D721Med (cell line): ENCODE measurements around the gene TRIM45.

ENCODE experiments used
- DNase-seq: peaks from one replicate; pipeline ENCODE4 v3.0.0; 2011; ENCODE audit warnings: low spot score; ENCODE audit not compliant: insufficient read length
- FAIRE-seq: peaks from 2 replicates; lab custom pipeline; 2011; peaks lifted over from hg19 to GRCh38; lab: Jason Lieb, UNC
- TF ChIP-seq, protein P1 (sequence below): IDR thresholded peaks from 2 replicates; pipeline ENCODE4 v1.5.1; 2012; ENCODE audit warnings: mild to moderate bottlenecking, control low read depth; ENCODE audit not compliant: insufficient read depth; ENCODE audit errors: missing control alignments

The TRIM45 gene

DNA sequence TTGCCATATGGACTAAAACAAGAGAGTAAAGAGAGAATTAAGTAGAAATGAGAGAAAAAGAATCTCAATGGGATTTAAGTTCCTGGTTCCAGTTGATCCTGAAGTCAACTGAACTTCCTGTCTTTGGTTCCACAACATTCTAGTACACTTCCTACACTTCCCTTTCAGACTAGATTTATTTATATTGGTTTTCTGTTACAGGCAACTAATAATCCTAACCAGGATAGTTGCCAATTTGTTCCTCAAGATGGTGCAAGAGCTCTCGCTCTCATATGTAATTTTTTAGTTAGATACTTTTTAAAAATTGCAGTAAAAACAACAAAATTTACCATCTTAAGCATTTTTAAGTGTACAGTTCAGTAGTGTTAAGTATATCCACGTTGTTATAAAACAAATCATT, 28.8 kb upstream of the TRIM45 start:
- FAIRE-seq (no peak), DNase-seq (no peak)
- TF ChIP-seq, protein P1, sequence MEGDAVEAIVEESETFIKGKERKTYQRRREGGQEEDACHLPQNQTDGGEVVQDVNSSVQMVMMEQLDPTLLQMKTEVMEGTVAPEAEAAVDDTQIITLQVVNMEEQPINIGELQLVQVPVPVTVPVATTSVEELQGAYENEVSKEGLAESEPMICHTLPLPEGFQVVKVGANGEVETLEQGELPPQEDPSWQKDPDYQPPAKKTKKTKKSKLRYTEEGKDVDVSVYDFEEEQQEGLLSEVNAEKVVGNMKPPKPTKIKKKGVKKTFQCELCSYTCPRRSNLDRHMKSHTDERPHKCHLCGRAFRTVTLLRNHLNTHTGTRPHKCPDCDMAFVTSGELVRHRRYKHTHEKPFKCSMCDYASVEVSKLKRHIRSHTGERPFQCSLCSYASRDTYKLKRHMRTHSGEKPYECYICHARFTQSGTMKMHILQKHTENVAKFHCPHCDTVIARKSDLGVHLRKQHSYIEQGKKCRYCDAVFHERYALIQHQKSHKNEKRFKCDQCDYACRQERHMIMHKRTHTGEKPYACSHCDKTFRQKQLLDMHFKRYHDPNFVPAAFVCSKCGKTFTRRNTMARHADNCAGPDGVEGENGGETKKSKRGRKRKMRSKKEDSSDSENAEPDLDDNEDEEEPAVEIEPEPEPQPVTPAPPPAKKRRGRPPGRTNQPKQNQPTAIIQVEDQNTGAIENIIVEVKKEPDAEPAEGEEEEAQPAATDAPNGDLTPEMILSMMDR = no peak

DNA sequence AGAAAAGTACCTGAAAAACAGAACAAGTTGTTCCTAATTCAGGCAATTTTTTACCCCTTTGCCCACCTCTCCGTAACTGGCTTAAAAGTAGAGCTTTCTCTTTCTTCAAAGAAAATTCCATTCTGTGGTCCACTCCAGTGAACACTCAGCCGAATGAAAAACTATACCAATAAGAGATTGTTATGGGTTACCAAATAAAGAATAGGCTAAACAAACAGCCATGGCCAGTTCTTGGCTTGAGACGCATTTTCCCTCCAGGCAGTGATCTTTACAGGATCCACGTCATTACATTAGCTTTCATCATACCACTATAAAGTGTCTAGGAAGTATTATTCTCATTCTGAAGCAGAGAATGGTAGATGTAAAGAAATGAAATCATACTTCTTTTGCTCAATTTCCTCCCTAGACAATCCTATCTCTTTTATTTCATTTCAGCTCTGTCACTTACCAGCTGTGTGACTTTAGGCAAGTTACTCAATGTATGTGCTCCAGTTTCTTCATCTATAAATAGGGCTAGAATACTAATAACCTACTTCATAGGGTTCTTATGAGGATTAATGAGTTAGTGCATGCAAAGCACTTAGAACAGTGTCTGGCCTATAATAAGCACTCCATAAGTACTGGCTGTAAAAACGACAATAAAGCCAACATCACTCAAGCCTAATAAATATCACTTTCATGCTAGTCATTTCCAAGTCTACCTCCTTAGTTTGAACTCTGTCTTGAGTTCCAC, 26.5 kb upstream of the TRIM45 start:
- DNase-seq (no peak), FAIRE-seq (no peak)
- TF ChIP-seq, protein P1 = no peak

DNA sequence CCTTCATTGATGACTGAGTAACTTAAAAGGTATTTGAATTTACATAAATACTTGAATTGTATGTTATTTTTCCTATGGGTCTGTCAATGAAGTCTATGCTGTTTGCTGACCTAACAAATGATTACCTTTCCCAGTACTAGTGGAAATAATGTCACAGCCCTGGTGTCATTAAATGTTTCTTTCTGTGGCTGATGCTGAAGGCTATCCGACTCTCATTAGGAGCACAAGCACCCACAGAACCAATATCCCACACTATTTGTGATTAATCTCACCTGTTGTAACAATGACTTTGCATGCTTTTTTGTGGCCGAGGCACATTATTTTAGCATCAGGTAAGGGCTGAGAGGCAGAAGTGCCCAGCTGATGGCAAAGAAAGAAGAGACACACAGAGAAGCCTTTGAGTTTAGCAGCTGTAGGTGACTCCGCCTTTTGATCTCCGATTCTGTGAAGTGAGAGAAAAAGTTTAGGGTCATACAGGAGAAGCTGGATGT, 25.8 kb upstream of the TRIM45 start:
- no peak for DNase-seq
- no peak for FAIRE-seq
- TF ChIP-seq, protein P1 = no peak

DNA sequence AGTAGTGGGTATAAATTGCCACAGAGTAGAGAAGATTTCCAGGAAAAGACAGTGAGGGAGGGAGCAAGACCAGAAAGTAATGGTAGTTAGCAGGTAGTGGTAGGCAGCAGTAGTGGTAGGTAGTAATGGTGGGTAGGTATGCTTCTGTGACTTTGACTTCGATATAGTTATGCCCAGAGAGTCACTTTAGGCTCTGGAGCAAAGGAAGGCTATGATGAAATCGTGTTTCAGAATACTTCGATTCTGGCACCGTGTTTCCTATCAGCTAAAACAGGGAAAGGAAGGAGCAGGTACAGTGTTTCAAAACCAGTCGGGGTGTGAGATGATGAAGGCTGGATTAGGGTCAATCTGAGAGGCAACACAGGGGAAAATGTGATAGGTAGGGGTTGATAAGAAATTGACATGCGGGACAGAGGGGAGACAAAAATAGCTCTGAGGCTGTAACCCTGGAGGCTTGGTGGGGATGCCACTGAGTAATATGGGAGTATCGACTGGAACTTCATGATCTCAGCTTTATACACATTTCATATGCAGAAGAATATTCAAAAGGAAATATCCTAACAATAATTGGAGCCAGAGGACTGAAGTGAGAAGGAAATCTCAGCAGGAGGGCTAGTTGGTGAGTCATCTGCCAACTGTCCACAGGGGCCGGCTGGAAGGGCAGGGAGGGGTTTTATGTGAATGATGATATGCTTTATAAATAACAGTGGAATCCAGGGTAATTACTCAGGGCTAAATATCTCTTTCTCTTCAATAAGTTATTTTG, 25.2 kb upstream of the TRIM45 start:
- no peak for FAIRE-seq
- no peak for DNase-seq
- TF ChIP-seq, protein P1 = no peak

DNA sequence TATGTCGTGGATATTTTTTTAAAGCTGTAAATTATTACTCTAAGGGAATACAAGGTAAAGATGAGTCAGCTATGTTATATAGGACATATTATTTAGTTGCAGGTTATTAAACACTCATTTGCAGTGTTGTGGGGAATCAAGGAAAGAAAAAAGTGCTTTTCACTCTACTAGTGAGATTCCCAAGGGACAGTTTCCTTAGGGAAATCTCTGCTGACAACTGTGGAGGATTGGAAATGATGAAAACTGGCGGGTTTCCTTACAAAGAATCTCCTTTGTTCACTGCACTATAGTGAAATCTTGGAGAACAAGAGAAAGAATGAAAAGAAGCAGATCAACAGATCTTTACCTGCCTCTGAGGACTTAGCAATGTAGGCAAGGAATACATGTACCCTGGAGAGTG, 24.5 kb upstream of the TRIM45 start:
- FAIRE-seq (no peak), DNase-seq (no peak)
- TF ChIP-seq, protein P1 = no peak

DNA sequence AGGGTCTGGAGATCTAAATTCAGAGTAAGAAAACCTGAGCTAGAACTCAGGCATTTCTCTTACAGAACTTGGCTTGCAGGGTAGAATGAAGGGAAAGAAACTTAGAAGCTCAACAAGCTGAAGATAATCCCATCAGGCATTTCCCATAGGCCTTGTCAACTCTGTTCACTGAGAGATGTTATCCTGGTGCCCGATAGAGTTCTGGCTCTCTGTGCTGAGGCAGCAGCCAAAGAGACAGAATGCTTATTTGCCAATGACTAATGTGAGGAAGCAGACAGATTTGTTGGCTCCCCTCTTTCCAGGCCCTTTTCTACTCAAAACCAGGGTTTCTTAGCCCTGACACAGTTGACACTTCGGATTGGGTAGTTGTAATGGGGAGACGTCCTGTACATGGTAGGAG, 22.3 kb upstream of the TRIM45 start:
- TF ChIP-seq, protein P1 = no peak
- FAIRE-seq (no peak), DNase-seq (no peak)
